GM12864 (cell line): Measurements from ENCODE around the gene SPDYC.
"Not testable (repeated sequence)": the region's sequence is repeated elsewhere in the genome, so short reads cannot be mapped to it uniquely, and the experiment has no call there.

Source experiments
- DNase-seq: peaks from one replicate; pipeline ENCODE4 v3.0.0-alpha.2; 2011; ENCODE audit warnings: low read depth
- H3K4me3 ChIP-seq: 2 replicates; pipeline ENCODE4 v1.5.1; 2011; ENCODE audit warnings: mild to moderate bottlenecking, low read depth, low read length, control low read depth
- CTCF ChIP-seq: IDR thresholded peaks from 2 replicates; pipeline ENCODE4 v1.5.1; 2011; ENCODE audit warnings: low read depth, mild to moderate bottlenecking, moderate library complexity, low read length, control low read depth, inconsistent platforms; ENCODE audit errors: missing control alignments

Gene SPDYC

DNA sequence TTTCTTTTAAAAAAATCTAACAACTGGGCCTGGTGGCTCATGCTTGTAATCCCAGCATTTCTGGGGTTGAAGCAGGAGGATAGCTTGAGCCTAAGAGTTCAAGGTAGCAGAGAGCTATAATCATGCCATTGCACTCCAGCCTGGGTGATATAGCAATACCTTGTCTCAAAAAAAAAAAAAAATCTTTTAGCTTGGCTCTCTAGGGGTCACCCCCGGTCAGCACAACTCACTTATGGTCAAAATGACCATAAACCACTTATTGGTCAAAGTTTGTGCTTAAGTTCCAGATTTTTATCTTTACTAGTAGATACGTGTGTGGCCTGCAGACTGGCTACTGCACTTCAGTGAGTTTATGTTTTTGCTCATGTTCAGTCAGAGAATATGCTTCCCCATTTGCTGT lies 6.3 kb upstream of the SPDYC start:
- no peak overlapping the region for H3K4me3 ChIP-seq
- DNase-seq = no peak
- TF ChIP-seq CTCF = no peak

DNA sequence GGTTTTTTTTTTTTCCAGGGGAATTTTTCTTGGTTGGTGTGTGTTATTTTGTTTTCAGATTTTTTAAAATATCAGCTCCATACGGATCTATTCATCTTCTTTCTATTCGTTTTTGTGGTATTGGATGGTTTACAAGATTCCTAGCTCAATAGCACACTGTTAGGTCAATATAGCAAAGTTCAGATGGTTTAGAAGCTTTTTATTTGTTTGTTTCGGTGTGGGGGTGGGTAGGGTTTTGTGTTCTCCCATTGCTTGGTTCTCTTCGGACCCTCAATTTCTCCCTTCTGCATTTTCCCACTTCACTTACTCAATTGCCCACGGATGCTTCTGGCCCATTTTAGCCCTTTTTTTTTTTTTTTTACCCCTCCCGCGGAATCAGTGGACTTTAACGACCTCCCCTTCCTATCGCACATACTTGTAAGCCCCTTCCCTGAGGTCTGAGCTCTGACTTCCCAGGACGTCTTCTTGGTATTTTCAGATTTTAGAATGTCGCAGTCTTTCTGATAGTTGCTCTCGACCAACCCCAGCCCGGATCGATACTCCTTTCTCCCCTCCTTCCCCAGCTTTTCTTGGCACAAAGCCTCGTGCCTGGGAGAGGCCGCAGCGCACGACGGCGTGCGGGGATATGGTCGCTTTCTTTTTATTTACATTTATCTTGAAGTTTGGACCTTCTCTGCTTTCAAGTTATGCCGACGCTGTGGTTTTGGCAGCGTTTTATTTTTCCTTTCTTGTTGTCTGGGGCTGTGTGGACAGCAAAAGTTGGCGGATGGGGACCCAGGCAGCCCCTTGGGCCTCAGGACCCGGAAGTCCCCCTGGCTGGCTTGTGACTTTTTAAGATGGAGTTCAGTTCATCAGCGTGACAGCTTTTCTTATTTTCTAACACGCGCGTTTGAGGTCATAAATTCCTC lies 4.4 kb upstream of the SPDYC start:
- no peak for TF ChIP-seq CTCF
- DNase-seq = no peak
- no peak overlapping the region for H3K4me3 ChIP-seq

DNA sequence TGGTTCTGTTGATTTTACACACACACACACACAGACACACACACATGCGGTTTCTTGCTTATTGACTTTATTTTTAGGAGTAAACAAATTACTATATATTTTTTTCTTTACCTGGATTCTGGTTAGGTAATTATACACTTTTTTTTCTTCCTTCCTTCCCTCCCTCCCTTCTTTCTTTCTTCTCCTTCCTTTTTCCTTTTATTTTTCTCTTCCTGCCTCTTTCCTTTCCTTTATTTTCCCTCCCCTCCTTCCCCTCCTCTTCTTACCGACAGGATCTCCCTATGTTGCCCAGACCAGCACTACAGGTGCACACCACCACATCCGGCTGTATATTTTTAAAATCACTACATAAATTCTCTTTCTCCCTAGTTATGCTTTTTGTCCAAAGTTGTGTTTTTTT lies 3.1 kb upstream of the SPDYC start:
- no peak overlapping the region for H3K4me3 ChIP-seq
- no peak for TF ChIP-seq CTCF
- no peak for DNase-seq

- H3K4me3 ChIP-seq = no peak overlapping the region
- no peak for TF ChIP-seq CTCF
- DNase-seq = no peak
These were observed 2.4 kb upstream of the SPDYC start for GRCh38 chr11:65167656-65168055.

DNA sequence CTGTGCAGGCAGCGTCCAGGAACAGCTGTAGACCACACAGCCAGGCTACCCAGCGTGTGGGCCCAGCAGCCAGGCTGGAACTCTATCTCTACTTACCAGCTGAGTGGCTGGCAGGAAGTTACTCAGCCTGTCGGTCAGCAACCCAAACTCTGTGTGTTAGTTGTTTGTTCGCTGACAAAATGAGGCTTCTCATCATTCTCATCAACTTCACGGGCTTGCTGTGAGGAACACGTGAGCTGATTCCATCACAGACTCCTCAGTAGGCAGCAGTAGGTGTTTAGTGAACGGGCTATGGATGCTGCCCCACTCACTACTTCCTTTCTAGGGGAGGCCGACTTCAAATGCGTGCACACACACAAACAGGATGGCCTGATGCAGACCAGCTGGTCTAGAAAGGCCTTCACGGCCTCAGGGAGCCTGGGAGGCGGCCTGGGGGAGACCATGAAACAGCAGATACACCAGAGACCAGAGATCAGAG lies 830 bp upstream of the SPDYC start:
- H3K4me3 ChIP-seq = no peak overlapping the region
- TF ChIP-seq CTCF = no peak
- DNase-seq = no peak

DNA sequence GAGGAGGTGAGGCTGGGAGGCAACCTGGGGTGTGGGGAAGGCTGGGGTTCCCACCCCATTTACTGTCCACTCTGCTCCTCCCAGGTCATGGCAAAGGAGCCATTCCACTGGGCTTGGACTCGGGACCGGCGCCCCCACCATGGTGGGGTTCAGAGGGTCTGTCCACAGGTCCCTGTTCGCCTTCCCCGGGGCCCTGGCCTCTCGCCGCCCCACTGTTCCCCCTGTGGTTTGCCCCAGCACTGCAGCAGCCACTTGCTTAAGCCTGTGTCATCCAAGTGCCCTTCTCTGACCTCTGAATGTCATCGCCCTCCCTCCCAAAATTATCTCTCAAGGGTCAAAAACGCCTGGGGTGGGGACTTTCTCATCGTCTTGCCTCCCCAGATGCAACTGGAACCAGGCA lies 2.6 kb downstream of the SPDYC start:
- no peak for DNase-seq
- peak; percentile 11 for TF ChIP-seq CTCF
- no peak overlapping the region for H3K4me3 ChIP-seq

DNA sequence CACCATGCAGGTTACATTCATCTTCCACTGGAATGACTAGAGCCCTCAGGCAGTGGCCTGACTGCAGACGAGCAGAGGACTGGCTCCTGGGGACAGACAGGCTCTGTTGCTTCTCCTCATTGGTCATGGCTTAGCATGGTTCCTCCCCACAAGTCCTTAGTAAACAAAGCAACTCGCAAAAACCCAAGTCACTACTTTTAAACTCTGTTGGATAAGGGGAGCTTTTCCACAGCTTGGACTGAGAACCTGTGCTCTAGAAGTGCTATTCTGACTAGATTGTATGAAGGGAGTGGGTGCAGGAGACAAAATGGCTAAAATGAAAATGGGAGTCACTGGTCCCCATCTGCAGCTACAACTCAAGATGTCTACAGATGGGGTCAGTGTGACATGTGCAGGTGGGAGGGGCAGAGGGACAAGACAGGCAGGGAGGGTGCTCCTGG lies 4.6 kb downstream of the SPDYC start:
- not testable (repeated sequence) for DNase-seq, H3K4me3 ChIP-seq
